ENCODE results near the gene KCTD16. TPM values are rescaled to one million over a fixed set of nuclear protein-coding genes. Genes with fewer than 3 reads are reported as not detected.

Gene KCTD16
- total RNA-seq, 1 experiment from 2014 or later = 0.64 TPM

DNA sequence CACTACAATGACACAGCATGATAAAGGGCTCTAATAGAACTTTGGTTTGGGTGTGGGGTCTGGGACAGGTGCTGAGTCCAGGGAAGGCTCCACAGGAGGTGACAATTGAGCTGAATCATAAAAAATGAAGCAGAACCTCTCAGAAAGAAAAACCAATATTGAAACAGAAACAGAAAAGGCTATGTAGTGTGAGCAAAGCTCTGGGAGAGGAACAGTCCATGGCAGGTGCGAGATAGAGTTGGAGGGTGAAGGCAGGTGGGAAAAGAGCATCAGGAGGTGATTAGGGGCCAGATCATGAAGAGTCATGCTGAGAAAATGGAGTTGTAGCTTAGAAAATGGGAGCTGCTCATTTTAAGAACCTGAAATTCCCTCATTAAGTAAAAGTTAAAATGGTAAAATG is 164.9 kb downstream of the KCTD16 start:
- Histone ChIP-seq H3K9me3 (ENCODE audit: control insufficient read depth in 1 of 2, insufficient read depth in 1 of 2, low read depth in 1 of 2, low read length in 2 of 2) (no peaks in the 10 kb centered on the region), H3K79me2 (ENCODE audit: insufficient read depth, low read length) (no peaks in the 10 kb centered on the region), H3K9ac (ENCODE audit: low read length) (no peak overlapping the region), H3K9me2 (ENCODE audit: insufficient read depth) (no peaks in the 10 kb centered on the region), H2AFZ (ENCODE audit: low read depth, low read length, poor library complexity, severe bottlenecking) (no peak overlapping the region), H3K27ac (ENCODE audit: low read depth, low read length) (no peak overlapping the region), H4K20me1 (ENCODE audit: insufficient read depth) (no peaks in the 10 kb centered on the region), H3K36me3 (ENCODE audit: control insufficient read depth in 1 of 2, insufficient read depth in 2 of 2, low read length in 2 of 2) (no peaks in the 10 kb centered on the region), H3K4me3 (replicated peaks in 1 of 2; ENCODE audit: low read depth in 1 of 2, low read length in 2 of 2) (no peak overlapping the region), H3K4me2 (ENCODE audit: low read length) (no peak overlapping the region), H3K4me1 (ENCODE audit: control insufficient read depth in 1 of 2, insufficient read depth in 2 of 2, low read length in 2 of 2) (no peaks in the 10 kb centered on the region), H3K27me3 (ENCODE audit: insufficient read depth, low read length) (peaks cover 20% of the 10 kb centered on the region; the same call in 1 of the 2 replicates)
- ChIA-PET RAD21 (ENCODE audit: low non-redundant PET in 1 of 2, low total read pairs in 2 of 2, uncharacterized antibody in 2 of 2, unreplicated experiment in 2 of 2) (no interaction called here), CTCF (no interaction called here), POLR2A (no interaction called here)
- DNase-seq (ENCODE audit: low read depth, low spot score) = no peak
- BruUV-seq (replicated peaks) = no TSS peak
- ATAC-seq = no peak
- TF ChIP-seq EZH2 (IDR thresholded peaks at IDR 0.05) (no peak), RAD21 (IDR thresholded peaks at IDR 0.05; ENCODE audit: low read depth) (no peak), CBX3 (IDR thresholded peaks at IDR 0.05; ENCODE audit: low read depth) (no peak), EZH2phosphoT487 (IDR thresholded peaks at IDR 0.05; ENCODE audit: borderline replicate concordance) (no peak), JUND (IDR thresholded peaks at IDR 0.05) (no peak), POLR2A (IDR thresholded peaks at IDR 0.05; ENCODE audit: borderline replicate concordance, extremely low read depth, insufficient read depth, insufficient read length) (no peak), ZNF274 (IDR thresholded peaks at IDR 0.05; ENCODE audit: low read depth, low read length) (no peak), CTCF (IDR thresholded peaks at IDR 0.05 in 2 of 3, conservative IDR thresholded peaks at IDR 0.05 in 1 of 3; ENCODE audit: borderline replicate concordance in 1 of 3, insufficient read depth in 1 of 3, low read depth in 2 of 3, low read length in 2 of 3) (no peak)
- TF ChIP-seq, protein P1, sequence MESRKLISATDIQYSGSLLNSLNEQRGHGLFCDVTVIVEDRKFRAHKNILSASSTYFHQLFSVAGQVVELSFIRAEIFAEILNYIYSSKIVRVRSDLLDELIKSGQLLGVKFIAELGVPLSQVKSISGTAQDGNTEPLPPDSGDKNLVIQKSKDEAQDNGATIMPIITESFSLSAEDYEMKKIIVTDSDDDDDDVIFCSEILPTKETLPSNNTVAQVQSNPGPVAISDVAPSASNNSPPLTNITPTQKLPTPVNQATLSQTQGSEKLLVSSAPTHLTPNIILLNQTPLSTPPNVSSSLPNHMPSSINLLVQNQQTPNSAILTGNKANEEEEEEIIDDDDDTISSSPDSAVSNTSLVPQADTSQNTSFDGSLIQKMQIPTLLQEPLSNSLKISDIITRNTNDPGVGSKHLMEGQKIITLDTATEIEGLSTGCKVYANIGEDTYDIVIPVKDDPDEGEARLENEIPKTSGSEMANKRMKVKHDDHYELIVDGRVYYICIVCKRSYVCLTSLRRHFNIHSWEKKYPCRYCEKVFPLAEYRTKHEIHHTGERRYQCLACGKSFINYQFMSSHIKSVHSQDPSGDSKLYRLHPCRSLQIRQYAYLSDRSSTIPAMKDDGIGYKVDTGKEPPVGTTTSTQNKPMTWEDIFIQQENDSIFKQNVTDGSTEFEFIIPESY (IDR thresholded peaks at IDR 0.05; ENCODE audit: extremely low read depth, insufficient replicate concordance, low read length) = no peak
- TF ChIP-seq, protein P2, sequence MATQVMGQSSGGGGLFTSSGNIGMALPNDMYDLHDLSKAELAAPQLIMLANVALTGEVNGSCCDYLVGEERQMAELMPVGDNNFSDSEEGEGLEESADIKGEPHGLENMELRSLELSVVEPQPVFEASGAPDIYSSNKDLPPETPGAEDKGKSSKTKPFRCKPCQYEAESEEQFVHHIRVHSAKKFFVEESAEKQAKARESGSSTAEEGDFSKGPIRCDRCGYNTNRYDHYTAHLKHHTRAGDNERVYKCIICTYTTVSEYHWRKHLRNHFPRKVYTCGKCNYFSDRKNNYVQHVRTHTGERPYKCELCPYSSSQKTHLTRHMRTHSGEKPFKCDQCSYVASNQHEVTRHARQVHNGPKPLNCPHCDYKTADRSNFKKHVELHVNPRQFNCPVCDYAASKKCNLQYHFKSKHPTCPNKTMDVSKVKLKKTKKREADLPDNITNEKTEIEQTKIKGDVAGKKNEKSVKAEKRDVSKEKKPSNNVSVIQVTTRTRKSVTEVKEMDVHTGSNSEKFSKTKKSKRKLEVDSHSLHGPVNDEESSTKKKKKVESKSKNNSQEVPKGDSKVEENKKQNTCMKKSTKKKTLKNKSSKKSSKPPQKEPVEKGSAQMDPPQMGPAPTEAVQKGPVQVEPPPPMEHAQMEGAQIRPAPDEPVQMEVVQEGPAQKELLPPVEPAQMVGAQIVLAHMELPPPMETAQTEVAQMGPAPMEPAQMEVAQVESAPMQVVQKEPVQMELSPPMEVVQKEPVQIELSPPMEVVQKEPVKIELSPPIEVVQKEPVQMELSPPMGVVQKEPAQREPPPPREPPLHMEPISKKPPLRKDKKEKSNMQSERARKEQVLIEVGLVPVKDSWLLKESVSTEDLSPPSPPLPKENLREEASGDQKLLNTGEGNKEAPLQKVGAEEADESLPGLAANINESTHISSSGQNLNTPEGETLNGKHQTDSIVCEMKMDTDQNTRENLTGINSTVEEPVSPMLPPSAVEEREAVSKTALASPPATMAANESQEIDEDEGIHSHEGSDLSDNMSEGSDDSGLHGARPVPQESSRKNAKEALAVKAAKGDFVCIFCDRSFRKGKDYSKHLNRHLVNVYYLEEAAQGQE (IDR thresholded peaks at IDR 0.05; ENCODE audit: low read depth) = no peak
- intact Hi-C loops (cut with micrococcal nuclease) = loop anchor here (5.0 kb wide), 1 partner anchor 547 kb away; no protein-coding TSS in a partner anchor

Data from HCT116 (cell line).